SKM-1 (cell line): Measurements from ENCODE around the gene TXNRD1.
"Not testable (repeated sequence)": the region's sequence is repeated elsewhere in the genome, so short reads cannot be mapped to it uniquely, and the experiment has no call there.

Experiments
- DNase-seq: peaks from one replicate; lab custom pipeline; 2025; ENCODE audit not compliant: unreplicated experiment; lab: John Stamatoyannopoulos, UW

TXNRD1 gene

DNA sequence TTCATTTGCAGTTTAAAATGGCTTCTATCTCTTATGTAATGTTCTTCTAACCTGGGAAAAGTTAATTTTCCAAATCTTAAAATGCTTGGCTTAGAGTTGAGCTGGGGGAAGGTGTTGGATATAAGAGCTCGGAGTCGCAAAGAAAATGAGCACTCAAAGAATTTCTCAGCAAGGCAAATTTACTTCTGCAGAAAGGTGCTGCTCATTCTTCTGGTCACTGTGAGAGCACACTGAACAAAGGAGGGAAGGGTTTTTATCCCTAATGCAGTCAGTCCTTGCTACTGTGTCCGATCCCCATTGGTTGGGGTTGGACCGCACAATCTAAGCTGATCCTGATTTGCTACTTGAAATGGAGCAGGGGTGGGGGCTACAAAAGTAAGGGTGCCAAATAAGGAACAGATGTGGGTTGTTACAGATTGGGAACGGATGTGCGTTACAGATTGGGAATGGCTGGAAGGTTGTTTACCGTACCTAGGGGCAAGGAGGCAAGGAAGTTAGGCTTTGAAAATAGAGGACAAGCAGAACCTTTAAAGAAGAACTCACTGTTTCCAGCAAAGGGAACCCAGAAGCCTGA is 19.4 kb downstream of the TXNRD1 start:
- no peak for DNase-seq

DNA sequence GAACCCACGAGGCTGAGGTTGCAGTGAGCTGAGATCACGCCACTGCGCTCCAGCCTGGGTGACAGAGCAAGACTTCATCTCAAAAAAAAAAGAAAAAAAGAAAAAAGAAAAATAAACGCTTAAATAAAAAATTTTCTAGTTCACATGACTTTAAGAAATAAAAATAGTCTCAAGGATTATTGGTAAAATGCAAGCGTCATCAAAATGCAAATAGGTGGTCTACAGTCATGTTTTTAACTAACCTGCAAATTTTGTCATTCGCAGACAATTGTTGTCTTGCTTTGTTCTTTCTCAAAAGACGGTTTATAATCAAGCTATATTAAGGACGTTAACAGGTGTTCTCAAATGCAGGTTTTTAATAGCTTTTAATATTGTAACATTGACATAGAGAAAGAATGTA is 22.4 kb downstream of the TXNRD1 start:
- DNase-seq = no peak

DNA sequence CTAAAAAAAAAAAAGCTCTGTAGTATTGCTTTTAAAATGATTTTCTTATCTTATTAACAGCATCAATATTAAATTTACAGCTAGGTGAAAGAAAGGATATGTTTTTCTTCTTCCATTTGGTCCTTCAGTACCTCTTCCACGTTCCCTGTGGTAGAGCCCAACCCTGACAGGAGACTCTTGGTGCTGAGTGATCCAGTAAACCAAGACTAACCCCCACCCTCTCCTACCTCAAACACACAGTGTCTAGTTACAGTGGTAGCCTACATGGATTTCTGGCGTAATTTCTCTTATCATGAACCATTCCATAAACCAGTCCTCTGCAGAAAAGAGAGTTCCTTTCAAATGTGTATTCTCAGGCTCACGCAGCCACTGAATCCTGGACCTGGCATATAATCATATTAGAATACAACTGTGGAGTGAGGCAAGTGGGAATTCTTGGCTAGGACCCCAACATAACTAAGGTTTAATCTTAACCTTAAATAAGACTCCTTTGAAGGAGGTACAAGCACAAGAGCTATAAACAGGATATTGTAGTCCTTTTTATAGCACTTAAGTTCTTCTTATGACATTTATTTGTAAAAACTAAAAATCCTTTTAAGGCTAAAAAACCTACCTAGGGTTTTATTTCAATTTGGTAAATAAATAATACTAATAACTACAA is 27.1 kb downstream of the TXNRD1 start:
- DNase-seq = no peak

DNA sequence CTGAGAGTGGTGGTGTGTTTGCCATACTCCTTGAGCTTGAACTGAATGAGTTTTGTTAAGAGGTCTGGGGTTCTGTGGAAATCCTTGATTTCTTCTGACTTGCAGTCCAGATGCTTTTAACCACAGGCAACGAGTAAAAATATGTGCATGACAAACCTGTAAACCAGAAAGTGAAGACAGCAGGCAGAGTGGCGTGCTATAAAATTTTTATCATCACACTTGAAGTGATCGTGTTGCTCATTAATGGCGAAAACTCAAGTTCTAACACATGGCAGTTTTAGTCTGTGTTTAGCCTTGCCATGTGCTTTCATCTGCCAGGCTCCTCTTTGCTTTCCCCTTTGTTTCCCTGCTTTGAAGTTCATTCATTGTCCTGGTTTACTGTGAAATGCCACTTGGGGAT is 28.0 kb downstream of the TXNRD1 start:
- DNase-seq = no peak

DNA sequence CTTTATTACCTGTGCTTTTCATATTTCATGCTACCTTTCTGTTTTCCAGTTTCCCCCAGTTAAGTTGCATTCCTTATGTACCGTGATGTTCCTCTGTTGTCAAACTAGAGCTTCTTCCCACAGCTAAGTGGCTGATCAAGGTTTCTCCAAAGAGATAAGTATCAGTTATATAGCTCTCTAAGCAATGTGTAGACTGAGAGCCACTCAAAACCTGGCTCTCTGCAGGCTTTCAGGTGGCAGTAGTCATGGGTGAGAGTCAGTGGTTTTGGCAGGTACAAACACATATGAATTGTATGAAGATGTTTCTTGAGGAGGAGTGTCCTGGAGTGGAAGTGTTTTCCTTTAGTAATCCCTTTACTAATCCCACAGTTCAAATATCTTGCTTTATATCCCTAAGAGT is 28.4 kb downstream of the TXNRD1 start:
- DNase-seq = no peak

DNA sequence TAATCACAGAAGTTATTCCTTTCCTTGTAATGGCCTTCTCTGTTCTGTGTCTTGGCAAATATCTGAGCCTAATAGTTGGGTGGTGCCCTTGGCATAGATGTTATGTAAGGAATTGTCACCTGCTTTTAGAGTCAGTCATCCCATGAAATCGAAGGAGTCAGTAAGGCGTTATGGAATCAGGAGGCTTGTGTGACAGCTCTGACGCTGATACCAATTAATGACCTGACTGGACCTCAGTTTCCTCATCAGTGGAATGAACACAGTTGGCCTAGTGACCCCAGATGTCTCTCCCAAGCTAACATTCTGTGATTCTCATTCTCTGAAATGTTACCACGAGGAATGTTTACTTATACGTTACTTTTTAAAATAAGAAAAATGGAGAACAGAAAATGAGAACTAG is 32.1 kb downstream of the TXNRD1 start:
- DNase-seq = no peak

DNA sequence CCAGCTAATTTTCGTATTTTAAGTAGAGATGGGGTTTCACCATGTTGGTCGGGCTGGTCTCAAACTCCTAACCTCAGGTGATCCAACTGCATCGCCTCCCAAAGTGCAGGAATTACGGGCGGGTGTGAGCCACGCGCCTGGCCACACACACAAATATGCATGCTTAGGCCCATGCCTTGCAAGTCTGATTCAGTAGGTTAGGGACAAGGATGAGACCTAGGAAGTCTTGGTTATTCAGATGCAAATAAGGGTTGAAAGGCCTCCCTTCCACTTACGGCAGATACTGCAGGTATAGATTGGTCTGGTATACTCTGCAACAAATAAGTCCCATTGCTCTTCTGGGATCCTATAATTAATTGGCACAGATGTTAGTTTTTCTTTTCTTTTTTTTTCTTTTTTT is 32.9 kb downstream of the TXNRD1 start:
- no peak for DNase-seq

DNA sequence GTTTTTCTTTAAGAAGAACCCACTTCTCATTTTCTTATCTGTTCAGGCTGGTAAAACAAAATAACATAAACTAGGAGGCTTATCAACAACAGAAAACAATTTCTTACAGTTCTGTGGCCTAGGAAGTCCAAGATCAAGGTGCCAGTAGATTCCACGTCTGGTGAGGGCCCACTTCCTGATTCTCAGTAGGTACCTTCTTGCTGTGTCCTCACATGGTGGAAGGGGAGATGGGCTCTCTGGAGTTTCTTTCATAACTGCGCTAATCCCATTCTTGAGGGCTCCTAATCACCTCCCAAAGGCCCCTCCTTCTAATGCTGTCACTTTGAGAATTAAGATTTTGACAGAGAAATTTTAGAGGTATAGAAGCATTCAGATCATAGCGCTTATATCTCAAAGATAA is 33.4 kb downstream of the TXNRD1 start:
- DNase-seq = no peak

DNA sequence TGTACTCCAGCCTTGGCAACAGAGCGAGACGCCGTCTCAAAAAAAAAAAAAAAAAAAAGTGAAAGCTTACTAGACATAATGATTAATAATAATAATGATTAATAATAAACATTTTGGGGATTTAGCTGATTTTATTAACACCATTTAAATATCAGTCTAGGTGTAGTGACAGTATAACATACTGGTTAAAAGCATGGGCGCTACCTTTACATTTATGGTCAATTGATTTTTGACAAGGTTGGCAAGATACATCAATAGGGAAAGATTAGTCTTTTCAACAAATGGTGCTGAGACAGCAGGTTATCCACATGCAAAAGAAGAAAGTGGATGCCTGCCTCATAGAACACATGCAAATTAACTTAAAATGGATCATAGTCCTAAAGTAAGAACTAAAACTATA is 34.3 kb downstream of the TXNRD1 start:
- no peak for DNase-seq

DNA sequence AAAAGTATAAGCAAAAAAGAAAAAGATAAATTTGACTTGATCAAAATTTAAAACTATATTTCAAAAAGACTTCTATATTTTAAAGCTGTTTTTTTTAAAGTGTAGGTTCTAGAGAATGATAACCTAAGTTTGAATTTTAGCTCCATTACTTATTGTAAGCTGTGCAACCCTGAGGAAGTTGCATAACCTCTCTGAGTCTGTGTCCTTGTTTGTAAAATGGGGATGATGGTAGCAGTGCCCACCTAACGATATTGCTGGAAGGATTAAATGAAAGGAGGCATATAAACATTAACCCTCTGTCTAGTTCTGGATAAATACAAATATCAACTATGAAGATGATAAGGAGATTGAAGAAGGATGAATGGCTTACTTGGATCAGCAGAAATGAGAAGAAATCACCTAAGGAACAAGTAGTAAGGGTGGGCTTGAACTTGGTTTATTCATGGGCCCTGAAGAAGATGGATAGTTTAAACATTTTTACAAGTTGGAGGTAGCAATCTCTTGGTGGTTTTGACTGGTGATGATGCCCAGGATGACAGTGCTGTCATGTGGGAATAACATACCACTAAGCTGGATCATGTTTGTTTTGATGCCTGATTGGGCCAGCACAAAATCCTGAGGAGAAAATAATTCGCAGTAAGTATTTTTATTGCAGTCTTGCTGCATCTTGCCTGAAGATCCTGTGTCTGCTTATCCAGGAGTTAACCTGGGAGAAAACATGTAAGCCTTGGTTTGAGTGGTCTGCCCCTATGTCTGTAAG is 35.0 kb downstream of the TXNRD1 start:
- DNase-seq = no peak

DNA sequence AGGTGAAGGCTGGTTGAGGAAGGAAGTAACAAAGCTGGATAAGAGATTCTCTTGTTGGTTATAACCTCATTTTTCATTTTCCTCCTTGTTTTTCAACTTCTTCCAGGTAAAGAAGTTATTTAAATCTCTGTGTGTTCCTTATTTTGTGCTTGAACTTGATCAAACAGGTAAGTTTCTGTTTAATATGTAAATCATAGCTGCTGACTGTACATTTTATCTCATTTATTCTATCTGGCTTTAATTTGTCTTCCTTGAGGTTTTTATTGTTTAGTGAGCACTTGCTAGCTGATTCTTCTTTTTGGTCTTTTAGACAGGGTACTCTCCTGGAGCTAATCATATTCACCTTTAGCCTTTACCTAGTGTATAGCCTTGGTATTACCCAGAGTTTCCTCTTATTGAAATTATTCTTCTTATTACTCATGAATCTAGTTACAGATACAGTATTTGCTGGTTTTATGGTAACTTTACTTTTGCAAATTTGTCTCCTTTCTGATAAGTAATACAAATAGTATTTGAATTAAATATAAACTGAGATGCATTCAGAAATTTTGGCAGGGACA is 42.4 kb downstream of the TXNRD1 start:
- DNase-seq = no peak

DNA sequence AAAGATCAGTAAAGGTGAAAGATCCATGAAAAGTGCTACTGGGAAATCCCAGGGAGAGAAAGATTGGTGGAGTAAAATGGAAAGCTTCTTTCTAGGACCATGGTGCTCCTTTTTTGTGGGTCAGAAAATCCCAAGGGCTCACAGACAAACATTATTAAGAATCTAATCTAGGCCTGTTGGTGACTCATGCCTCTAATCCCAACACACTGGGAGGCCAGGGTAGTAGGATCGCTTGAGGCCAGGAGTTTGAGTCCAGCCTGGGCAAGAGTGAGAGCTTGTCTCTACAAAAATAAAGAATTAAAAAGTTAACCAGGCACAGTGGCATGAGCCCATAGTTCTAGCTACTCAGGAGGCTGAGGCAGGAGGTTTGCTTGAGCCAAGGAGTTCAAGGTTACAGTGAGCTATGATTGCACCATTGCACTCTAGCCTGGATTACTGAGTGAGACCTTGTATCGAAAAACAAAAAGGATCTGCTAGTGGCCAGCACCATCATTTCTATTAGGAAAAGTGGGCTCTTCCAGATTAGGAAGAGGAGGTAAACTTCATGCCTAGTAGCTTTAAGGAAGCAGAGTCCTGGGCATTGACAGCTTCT is 43.0 kb downstream of the TXNRD1 start:
- DNase-seq = no peak

DNA sequence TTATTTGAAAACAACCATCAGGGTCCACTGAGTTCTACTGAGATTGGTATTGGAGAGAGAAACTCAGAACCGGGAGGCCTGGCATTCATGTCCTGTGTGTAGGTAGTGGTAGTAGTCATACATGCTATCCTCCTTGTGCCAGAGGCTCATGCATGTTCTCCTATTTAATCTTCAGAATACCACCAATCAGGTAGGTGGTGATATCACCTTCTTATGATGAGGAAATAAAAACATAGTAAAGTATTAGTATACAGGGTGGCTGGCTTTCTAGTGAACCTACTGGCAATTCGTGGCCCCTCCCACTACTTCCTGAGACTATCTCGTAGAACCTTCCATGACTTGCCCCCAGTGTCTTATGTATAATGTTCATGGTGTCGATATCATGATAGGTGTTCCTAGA is 47.4 kb downstream of the TXNRD1 start:
- DNase-seq = no peak

DNA sequence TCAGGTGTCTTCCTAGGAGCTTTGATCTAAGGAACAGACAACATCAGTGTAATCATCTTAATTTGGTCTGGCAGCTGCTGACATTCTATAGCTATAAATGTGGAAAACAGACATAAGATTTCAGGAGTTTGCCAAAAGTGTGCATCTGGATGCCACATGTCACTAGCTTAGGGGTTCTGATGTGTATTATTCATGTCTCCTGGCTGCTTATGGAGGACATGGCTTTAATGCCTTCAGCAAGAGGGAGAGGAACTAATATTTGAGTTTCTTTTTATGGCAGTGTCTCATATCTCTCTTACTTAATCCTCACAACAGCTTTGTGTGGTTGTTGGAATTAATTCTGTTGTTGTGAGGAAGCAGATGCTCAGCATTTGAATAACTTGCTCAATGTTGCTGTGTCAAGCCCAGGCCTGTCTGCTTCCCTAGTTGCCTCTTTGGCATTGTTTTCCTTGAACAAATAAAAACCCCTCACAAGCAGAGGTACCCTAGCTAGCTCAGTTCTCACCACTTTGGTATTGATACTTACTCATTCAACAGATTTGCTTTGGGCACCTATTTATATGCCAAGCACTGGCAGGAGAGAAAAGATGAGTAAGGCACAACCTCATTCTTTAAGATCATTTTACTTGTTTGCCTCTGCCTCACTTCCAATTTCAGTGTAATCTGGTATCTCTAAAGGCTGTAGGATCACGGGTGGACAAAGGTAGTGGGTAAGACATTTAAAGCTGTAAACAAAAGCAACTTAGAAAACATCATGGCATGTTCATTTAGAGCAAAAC is 48.2 kb downstream of the TXNRD1 start:
- DNase-seq = no peak

DNA sequence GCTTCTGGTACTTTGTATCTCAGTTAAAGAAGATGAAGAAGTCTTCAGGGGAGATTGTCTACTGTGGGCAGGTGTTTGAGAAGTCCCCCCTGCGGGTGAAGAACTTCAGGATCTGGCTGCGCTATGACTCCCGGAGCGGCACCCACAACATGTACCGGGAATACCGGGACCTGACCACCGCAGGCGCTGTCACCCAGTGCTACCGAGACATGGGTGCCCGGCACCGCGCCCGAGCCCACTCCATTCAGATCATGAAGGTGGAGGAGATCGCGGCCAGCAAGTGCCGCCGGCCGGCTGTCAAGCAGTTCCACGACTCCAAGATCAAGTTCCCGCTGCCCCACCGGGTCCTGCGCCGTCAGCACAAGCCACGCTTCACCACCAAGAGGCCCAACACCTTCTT is 49.9 kb downstream of the TXNRD1 start:
- DNase-seq = not testable (repeated sequence)

DNA sequence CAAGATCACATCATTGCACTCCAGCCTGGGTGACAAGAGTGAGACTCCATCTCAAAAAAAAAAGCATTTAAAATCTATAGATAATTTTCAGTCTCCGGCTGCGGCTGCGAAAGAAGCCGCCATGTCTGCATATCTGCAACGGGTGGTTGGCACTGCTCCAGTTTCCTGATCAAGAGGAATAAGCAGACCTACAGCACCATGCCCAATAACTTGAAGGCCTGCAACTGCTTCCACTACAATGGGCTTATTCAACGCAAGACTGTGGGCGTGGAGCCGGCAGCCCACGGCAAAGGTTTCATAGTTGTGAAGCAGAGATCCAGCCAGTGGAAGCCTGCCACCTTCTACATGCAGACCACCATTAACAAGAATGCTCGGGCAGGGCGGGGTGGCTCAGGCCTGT is 57.4 kb downstream of the TXNRD1 start:
- no peak for DNase-seq

DNA sequence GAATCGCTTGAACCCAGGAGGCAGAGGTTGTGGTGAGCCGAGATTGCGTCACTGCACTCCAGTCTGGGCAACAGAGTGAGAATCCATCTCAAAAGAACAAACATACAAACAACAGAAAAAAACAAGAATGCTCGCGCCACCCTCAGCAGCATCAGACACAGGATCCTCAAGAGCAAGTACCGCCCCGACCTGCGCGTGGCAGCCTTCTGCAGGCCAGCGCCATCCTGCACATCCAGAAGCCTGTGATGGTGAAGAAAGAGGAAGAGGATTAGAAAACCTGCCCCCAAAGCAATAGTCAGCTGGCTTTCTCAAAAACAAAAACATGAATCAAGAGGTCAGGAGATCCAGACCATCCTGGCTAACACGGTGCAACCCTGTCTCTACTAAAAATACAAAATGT is 57.9 kb downstream of the TXNRD1 start:
- no peak for DNase-seq

DNA sequence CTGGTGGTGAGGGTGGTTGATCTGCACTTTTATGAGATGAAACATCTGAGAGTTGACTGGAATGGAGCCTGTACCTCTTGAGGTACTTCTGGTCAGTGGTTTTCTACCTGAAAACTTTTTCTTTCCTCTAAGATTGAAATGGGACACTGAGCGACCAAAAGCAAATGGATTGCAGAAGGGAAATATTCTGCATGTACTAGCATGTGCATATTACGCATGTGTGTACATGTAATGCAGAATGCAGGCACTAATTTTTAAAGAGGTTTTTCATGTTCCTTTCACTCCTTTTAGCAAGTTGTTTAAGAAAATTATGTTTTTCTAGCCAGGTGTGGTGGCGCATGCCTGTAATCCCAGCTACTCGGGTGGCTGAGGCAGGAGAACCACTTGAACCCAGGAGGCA is 59.2 kb downstream of the TXNRD1 start:
- DNase-seq = no peak

DNA sequence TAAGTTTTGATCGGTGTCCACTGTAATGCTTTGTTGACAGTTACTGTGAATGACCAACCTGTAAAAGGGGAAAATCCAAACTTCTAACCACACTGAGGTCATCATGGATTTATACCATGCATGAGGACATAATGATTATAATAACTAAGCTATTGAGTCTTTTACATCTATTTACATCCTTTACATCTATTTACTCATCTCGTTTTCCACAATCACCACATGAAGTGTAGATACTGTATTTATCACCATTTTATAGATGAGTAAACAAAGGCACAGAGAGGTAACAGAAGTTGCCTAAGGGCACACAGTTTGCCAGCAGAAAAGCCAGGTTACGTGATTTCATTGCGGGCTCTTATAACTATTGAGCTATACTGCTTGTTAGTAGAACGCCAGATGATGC is 60.1 kb downstream of the TXNRD1 start:
- no peak for DNase-seq

DNA sequence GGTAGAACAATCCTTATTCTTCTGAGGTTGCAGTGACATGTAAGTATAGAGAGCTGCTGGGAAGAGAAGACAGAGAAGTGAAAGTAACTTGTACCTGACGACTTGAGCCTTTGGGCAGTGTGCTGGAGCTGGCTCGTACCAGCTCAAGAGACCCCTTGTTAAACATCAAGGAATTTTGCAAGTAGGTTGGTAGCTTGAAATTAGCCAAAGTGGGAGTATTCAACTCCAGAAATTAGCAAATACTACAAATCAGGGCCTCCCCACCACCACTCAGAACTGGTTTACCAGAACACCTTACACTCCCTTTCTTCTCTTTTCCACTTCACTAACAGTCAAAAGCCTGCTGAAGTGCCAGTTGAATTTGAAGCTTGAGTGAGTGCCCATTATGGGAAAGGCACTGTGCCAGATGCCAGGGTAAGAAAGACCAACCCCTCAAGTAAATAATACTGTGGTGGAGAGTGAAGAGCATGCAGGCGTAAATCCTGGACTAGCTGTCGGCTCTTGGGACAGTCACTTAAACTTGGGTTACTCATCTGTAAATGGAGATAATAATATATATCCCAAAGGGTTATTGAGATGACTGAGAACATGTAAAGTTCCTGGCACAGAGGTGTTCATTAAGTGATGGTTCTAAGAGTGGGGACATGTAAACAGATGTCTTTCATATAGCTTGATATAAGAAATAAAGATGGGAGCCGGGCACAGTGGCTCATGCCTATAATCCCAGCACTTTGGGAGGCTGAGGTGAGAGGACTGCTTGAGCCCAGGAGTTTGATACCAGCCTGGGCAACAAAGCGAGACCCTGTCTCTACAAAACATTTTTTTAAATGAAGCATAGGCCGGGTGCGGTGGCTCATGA is 60.9 kb downstream of the TXNRD1 start:
- no peak for DNase-seq
